Fibroblast of skin of left biceps (primary cell): ENCODE results near the gene CNGA3.
A peak's percentile ranks its signal among the peaks of the same experiment; 100 is the strongest.

Experiments
- DNase-seq, 2 experiments: peaks; one replicate each; pipeline ENCODE4 v3.0.0-alpha.2; 2013; ENCODE audit warnings: low read depth in 2 of 2

Gene CNGA3

GRCh38 chr2:98441706-98442450 lies 95.6 kb downstream of the CNGA3 start:
- DNase-seq = no peak

GRCh38 chr2:98442488-98442887 lies 96.2 kb downstream of the CNGA3 start:
- DNase-seq = no peak

- peak in 1 of 2 experiments; percentile 24 for DNase-seq
Observed at GRCh38 chr2:98444436-98445176, 98.3 kb downstream of the CNGA3 start, which contains the start of gene INPP4A. TSS of gene INPP4A (plus strand) at chr2:98444858. CDS start at chr2:98520049, 75,191 bp downstream.

- DNase-seq = no peak
Observed at GRCh38 chr2:98445177-98445682, 99.0 kb downstream of the CNGA3 start.

- DNase-seq = no peak
Observed at GRCh38 chr2:98445683-98446581, 99.7 kb downstream of the CNGA3 start.

- no peak for DNase-seq
Observed at GRCh38 chr2:98446850-98447249, 100.6 kb downstream of the CNGA3 start.
